OCI-LY7 (cell line): ENCODE measurements around the gene RPS5. TPM values are rescaled to one million over a fixed set of nuclear protein-coding genes. Genes with fewer than 3 reads are reported as not detected.

Experiments
- BruUV-seq: library from RNA; stranded (reverse); fragments of 400-500 nt; replicated peaks from 2 replicates; lab custom pipeline; 2021; lab: Mats Ljungman, UMichigan
- CTCF ChIA-PET: fragments of 300-600 bp; sonication (Branson Sonifier 250); formaldehyde crosslinking; loops from one replicate; lab custom pipeline; 2022; ENCODE audit warnings: antibody characterized with exemption; ENCODE audit not compliant: unreplicated experiment; lab: Charles Lee
- POLR2A ChIA-PET: fragments of 300-600 bp; sonication (Branson Sonifier 250); formaldehyde crosslinking; loops from one replicate; lab custom pipeline; 2022; ENCODE audit warnings: antibody characterized with exemption; lab: Charles Lee
- DNase-seq: peaks from one replicate; pipeline ENCODE4 v3.0.0-alpha.2; 2015; ENCODE audit warnings: low spot score
- H2AFZ ChIP-seq: fragments of 200-600 bp; sonication (generic), shearing (Covaris generic); 2 replicates; pipeline ENCODE4 v1.6.1; 2014; ENCODE audit warnings: mild to moderate bottlenecking, antibody characterized with exemption, low read length, moderate library complexity
- H3K27ac ChIP-seq: fragments of 200-600 bp; sonication (generic); 2 replicates; pipeline ENCODE4 v1.5.1; 2014; ENCODE audit warnings: mixed run types, low read depth, mild to moderate bottlenecking, moderate library complexity, low read length, inconsistent platforms; ENCODE audit not compliant: poor library complexity, severe bottlenecking
- H3K36me3 ChIP-seq: fragments of 200-600 bp; sonication (generic); 2 replicates; pipeline ENCODE4 v1.6.1; 2014; ENCODE audit warnings: mild to moderate bottlenecking, antibody characterized with exemption, low read length, moderate library complexity, mixed read lengths; ENCODE audit not compliant: insufficient read depth
- H3K4me1 ChIP-seq: fragments of 200-600 bp; sonication (generic); 2 replicates; pipeline ENCODE4 v1.5.1; 2014; ENCODE audit warnings: mild to moderate bottlenecking, low read length; ENCODE audit not compliant: insufficient read depth, poor library complexity, severe bottlenecking
- H3K4me2 ChIP-seq: fragments of 200-600 bp; sonication (generic); 2 replicates; pipeline ENCODE4 v1.6.1; 2014; ENCODE audit warnings: mild to moderate bottlenecking, low read length
- H3K4me3 ChIP-seq: fragments of 200-600 bp; sonication (generic); 2 replicates; pipeline ENCODE4 v1.5.1; 2014; ENCODE audit warnings: mild to moderate bottlenecking, low read depth, low read length; ENCODE audit not compliant: poor library complexity, severe bottlenecking
- H3K79me2 ChIP-seq: fragments of 200-600 bp; sonication (generic); 2 replicates; pipeline ENCODE4 v1.6.1; 2016; ENCODE audit warnings: low read depth, mild to moderate bottlenecking, low read length, moderate library complexity, mixed read lengths; ENCODE audit not compliant: insufficient read depth
- H3K9me2 ChIP-seq: fragments of 200-600 bp; sonication (generic); 2 replicates; pipeline ENCODE4 v1.6.1; 2016; ENCODE audit warnings: mild to moderate bottlenecking, low read length, mixed read lengths; ENCODE audit not compliant: insufficient read depth
- H3K9me3 ChIP-seq: fragments of 200-600 bp; sonication (generic); 2 replicates; pipeline ENCODE4 v1.6.1; 2014; ENCODE audit warnings: mild to moderate bottlenecking, mixed run types, low read length, mixed read lengths
- H4K20me1 ChIP-seq: fragments of 200-600 bp; sonication (generic); 2 replicates; pipeline ENCODE4 v1.6.1; 2014; ENCODE audit warnings: mild to moderate bottlenecking, antibody characterized with exemption, low read length, moderate library complexity, mixed read lengths; ENCODE audit not compliant: insufficient read depth
- EZH2phosphoT487 ChIP-seq: fragments of 200-600 bp; sonication (generic); IDR thresholded peaks from 2 replicates; pipeline ENCODE4 v1.6.1; 2018; ENCODE audit warnings: low read depth, borderline replicate concordance, mild to moderate bottlenecking, mixed run types, antibody characterized with exemption, low read length, moderate library complexity, mixed read lengths
- intact Hi-C: fragments of 100-400 bp; cut with micrococcal nuclease; formaldehyde crosslinking; loops from one replicate; pipeline ENCODE4 v1.10.0; 2022; ENCODE audit not compliant: unreplicated experiment
- total RNA-seq, 2 experiments: library from RNA; depleted of rRNA in 1 of 2; stranded (reverse); fragments of >200 nt in 1 of 2; shearing (Covaris generic) in 1 of 2; gene quantifications; 2 replicates each; pipeline ENCODE4 v1.2.3, GENCODE V29; 2014 to 2022
- TF ChIP-seq, protein P1 (sequence below): fragments of 200-600 bp; sonication (generic); conservative IDR thresholded peaks from 2 replicates; pipeline ENCODE4 v1.5.1; 2014; ENCODE audit warnings: mild to moderate bottlenecking, antibody characterized with exemption, low read length, moderate library complexity, mixed read lengths

The RPS5 gene
- total RNA-seq, 2 experiments from 2014 or later: 1,607 to 3,333 TPM

DNA sequence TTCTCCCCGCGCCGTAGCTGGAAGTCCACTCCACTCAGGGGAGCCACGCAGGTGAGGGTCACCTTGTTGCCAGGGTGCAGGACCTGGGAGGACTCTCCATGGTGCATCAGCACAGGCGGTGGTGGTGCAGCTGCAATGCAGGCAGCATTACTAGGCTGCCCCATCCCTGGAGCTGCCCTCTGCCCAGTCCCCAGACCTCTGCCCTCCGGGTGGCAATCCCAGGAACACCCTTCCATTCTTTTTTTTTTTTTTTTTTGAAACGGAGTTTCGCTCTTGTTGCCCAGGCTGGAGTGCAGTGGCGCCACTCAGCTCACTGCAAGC is 35.6 kb upstream of the RPS5 start:
- H3K79me2 ChIP-seq: peaks cover 11% of the 10 kb centered on the region
- TF ChIP-seq EZH2phosphoT487: no peak
- TF ChIP-seq, protein P1, sequence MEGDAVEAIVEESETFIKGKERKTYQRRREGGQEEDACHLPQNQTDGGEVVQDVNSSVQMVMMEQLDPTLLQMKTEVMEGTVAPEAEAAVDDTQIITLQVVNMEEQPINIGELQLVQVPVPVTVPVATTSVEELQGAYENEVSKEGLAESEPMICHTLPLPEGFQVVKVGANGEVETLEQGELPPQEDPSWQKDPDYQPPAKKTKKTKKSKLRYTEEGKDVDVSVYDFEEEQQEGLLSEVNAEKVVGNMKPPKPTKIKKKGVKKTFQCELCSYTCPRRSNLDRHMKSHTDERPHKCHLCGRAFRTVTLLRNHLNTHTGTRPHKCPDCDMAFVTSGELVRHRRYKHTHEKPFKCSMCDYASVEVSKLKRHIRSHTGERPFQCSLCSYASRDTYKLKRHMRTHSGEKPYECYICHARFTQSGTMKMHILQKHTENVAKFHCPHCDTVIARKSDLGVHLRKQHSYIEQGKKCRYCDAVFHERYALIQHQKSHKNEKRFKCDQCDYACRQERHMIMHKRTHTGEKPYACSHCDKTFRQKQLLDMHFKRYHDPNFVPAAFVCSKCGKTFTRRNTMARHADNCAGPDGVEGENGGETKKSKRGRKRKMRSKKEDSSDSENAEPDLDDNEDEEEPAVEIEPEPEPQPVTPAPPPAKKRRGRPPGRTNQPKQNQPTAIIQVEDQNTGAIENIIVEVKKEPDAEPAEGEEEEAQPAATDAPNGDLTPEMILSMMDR: no peak
- H4K20me1 ChIP-seq: peaks cover 4% of the 10 kb centered on the region; the same call in 1 of the 2 replicates
- no peaks in the 10 kb centered on the region for H3K9me3 ChIP-seq
- ChIA-PET POLR2A (no interaction called here), CTCF (interaction anchor here (0.6 kb wide), 1 partner anchor 30 kb away, joined by 5 read pairs; no protein-coding TSS in a partner anchor)
- no TSS peak for BruUV-seq
- H3K27ac ChIP-seq: no peak overlapping the region
- peaks cover 16% of the 10 kb centered on the region for H3K4me1 ChIP-seq
- intact Hi-C loops: no loop called here
- no peak overlapping the region for H3K4me3 ChIP-seq
- H3K4me2 ChIP-seq: no peak overlapping the region
- H3K9me2 ChIP-seq: no peaks in the 10 kb centered on the region
- no peak overlapping the region for H2AFZ ChIP-seq
- no peak for DNase-seq
- peaks cover 5% of the 10 kb centered on the region; the same call in 1 of the 2 replicates for H3K36me3 ChIP-seq

DNA sequence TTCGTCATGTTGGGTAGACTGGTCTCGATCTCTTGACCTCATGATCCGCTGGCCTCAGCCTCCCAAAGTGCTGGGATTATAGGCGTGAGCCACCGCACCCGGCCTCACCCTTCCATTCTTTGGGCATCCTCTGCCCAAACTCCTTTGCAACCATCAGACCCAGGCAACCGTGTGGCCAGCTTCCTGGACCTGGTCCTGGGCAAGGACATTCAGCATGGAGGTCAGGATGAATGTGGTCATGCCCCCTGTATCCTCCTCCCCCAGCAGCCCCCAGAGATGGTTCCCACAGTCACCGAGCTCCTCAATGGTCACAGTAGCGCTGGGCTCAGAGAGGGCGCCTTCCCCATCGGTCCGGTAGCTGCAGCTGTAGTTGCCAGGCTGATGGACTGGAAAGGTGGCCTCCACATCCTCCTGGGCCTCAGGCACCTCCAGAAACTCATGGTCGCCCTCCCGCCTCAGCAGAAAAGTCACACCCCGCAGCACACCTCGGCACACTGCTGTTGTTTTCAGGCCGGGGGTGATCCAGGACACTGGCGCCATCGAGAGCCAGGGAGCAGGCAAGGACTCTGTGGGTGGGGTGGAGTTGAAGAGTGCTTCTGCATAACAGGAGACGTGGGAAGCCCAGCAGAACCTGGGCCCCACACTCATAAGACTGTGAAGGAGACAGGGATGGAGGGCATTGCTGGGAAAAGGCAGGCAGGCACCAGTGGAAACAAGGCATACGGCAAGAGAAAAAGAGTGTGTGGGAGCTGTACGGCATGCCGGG is 34.9 kb upstream of the RPS5 start:
- H3K4me3 ChIP-seq: no peak overlapping the region
- CTCF ChIA-PET: no interaction called here

More for the DNA sequence above, 34.9 kb upstream of the RPS5 start:
- intact Hi-C loops: no loop called here
- Histone ChIP-seq H3K4me2 (no peak overlapping the region), H3K4me1 (peaks cover 12% of the 10 kb centered on the region), H3K9me3 (no peaks in the 10 kb centered on the region), H4K20me1 (peaks cover 4% of the 10 kb centered on the region; the same call in 1 of the 2 replicates), H3K27ac (no peak overlapping the region), H3K36me3 (peaks cover 5% of the 10 kb centered on the region; the same call in 1 of the 2 replicates), H3K9me2 (no peaks in the 10 kb centered on the region), H2AFZ (no peak overlapping the region), H3K79me2 (peaks cover 11% of the 10 kb centered on the region)
- no peak for TF ChIP-seq EZH2phosphoT487
- TF ChIP-seq, protein P1: no peak
- DNase-seq: no peak
- POLR2A ChIA-PET: no interaction called here
- BruUV-seq: no TSS peak
